22Rv1 (cell line): ENCODE data around the gene RHO.

Experiments used
- H3K27ac ChIP-seq: fragments of 450-650 bp; 2 replicates; pipeline ENCODE4 v1.5.1; 2017
- CTCF ChIP-seq: fragments of 450-650 bp; IDR thresholded peaks from 2 replicates; pipeline ENCODE4 v1.5.1; 2017; ENCODE audit warnings: mild to moderate bottlenecking
- ZFX ChIP-seq: fragments of 450-650 bp; IDR thresholded peaks from 2 replicates; pipeline ENCODE4 v1.6.1; 2017; ENCODE audit warnings: antibody characterized with exemption, borderline replicate concordance

The RHO gene

DNA sequence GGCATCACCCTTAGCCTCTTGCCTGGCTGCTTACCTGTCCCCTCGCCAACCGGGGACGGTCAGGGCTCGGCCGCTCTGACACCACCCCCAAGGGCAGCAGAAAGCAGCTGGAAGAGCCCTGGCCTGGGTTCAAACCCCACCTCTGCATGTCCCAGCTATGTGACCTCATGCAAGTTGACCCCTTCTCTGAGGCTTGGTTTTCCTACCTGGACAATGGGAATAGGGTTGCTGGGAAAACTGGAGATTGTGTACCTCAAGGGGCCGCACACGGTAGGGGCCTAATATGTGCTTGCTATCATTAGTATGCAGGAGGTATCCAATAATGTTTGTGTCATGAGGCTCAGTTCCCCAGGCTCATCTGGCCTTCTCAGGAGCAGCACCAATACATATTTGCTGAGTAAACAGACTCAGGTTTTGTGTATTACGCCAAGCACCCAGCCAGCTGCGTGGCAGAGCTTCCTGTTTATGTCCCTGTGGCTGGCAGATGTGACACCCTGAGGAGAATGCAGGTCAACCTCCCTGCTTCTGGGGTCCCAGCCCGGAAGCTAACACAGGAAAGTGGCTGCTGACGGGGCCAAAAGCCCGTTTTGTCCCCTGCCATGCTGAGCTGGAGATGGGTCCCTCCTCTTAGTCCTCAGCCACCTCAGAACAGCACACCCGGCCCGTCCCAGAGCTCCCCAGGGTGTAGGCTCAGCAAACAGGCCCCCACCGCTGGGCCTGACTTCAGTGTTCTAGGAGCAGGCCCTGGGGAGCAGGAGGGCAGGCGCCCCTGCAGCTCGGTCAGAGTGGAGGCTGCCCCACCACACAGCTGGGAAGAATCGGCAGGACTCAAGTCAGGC, 48.3 kb downstream of the RHO start:
- no peak overlapping the region for H3K27ac ChIP-seq
- TF ChIP-seq ZFX (no peak), CTCF (no peak)

DNA sequence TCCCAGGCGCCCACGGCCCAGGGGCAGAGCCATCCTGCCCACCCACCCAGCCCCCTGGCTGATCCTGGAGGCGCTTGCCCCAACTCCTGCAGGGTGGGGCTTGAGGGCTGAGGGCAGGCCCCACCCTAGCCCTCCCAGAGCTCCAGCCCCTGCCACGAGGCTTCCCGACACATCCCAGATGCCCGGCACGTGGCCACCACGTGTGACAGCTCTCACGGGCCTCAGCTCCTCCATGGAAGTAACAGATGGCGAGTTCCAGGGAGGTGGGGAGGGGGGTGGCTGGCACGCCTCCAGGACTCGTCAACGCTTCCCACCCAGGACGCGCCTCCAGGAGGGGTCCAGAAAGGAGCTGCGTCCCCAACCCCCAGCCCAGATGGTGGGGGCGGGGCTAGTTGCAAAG, 48.9 kb downstream of the RHO start:
- TF ChIP-seq ZFX (no peak), CTCF (no peak)
- no peak overlapping the region for H3K27ac ChIP-seq

DNA sequence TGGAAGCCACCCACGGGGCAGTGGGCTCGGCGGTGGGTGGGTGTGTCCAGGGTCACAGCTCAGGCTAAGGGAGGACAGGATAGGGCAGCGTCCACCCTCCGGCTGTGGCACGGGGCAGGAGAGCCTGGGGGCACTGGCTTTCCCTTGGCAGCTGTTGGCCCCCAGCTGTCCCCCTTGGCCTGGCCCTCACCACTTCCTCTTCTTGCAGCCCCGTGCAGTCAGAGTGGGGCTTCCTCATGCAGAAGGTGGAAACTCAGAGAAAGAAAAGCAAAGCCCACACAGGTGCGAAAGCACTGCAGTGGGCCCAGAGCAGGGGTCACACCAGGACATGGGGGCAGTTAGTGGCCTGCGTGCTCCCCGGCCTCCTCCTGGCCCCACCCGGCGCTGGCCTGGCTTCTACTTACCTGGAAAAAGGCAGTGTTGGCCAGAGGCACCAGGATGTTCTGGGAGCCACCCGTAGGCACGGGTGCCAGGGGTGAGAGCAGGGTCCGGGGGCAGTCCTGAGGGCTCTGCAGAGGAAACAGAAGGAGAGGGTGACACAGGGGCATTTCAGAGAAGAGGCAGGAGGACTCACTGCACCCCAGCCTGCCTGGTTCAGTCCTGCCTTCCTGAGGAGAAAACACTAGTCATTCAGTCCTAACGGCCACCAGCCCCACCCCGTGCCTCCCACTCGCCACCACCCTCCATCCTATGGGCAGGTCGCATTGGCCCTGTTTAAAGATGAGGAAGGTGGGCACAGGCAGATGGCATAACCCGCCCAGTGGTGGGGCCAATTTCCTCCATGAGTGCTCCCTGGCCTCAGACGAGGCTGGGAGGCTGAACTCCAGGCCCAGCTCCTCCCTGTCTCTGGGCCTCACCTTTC, 49.7 kb downstream of the RHO start:
- TF ChIP-seq ZFX (no peak), CTCF (no peak)
- H3K27ac ChIP-seq: no peak overlapping the region

DNA sequence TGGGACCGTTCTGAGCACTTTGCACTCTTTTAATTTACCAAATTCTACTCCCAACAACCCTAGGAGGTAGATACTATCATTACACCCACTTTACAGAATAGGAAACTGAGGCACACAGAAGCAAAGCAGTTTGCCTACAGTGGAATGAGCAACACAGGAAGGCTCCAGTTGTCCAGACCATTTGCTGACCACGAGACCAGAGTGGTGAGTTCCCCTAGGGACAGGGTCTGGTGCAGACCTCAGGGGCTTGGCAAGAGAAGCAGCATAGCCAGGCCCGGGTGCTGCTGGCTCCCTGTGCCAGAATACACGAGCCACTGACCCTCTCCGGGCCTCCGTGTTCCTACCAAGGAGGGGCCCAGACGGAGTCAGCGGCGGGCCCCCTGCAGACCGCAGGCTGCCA, 51.6 kb downstream of the RHO start:
- no peak overlapping the region for H3K27ac ChIP-seq
- TF ChIP-seq CTCF (no peak), ZFX (no peak)

DNA sequence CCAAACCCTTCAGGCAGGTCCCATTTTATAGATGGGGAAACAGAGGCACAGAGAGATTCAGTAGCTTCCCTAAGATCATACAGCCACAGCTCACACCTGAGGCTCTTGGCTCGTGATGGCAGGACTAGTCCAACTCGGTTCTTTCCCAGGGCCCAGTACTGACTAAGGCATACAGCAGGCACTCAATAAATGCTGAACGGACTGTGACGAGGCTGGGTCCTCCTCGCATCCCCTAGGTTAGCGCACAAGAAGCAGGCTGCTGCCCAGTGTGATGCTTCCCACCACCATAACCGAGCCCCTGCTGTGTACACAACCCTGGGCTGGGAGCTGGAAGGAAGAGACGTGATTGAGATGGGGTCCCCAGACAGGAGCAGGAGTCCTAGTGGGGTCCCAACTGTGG, 53.2 kb downstream of the RHO start:
- no peak for TF ChIP-seq ZFX
- no peak for TF ChIP-seq CTCF
- no peak overlapping the region for H3K27ac ChIP-seq

DNA sequence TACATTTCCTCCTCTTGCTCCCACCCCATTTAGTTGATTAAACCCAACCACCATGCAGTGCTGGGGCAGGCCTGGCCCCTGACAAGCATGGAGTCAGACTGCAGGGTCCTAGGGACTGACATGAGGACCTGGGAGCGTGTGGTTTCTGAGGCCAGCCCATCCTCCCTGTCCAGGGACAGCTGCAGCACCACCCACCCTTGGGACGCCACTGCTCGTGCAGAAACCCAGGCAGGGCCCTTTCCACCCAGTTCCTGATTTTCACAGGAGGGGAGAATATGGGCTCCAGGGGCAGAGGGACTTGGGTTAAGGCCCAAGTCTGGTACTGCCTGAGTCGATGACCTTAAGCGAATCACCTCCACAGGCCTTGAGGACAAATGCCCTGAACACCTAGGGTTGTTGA, 54.4 kb downstream of the RHO start:
- H3K27ac ChIP-seq: no peak overlapping the region
- TF ChIP-seq ZFX (no peak), CTCF (no peak)

- no peak overlapping the region for H3K27ac ChIP-seq
- TF ChIP-seq CTCF: no peak
- no peak for TF ChIP-seq ZFX
These were observed 54.9 kb downstream of the RHO start for GRCh38 chr3:129583289-129583688.
